NCI-H2107 treated with DMSO at 0.1 percent for 48 hours (cell line): ENCODE data around the gene RHOBTB3.

Experiments used
- DNase-seq: peaks from one replicate; lab custom pipeline; 2025; ENCODE audit not compliant: unreplicated experiment; lab: John Stamatoyannopoulos, UW

The RHOBTB3 gene

GRCh38 chr5:95762652-95763041 is 31.5 kb downstream of the RHOBTB3 start:
- no peak for DNase-seq

GRCh38 chr5:95763941-95764340 is 32.8 kb downstream of the RHOBTB3 start:
- DNase-seq: no peak

DNA sequence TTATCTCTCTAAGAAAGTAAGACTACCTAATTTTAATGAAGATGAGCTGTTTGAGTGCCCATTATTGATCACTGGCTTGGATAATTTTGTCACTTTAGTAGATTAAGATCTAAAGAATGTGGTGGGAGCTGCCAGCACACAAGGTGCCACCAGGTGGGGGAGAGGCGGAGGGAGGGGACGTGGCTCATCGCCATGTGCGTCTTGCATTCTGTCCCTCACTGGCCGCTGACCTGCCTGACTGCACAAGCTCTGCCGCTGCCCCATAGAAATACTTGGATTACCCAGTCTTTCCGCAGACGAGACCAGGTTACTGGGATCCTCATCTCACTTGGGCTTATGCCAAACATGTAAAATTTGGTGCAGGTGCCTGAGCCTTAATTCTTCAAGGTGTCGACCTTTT is 37.6 kb downstream of the RHOBTB3 start:
- no peak for DNase-seq

DNA sequence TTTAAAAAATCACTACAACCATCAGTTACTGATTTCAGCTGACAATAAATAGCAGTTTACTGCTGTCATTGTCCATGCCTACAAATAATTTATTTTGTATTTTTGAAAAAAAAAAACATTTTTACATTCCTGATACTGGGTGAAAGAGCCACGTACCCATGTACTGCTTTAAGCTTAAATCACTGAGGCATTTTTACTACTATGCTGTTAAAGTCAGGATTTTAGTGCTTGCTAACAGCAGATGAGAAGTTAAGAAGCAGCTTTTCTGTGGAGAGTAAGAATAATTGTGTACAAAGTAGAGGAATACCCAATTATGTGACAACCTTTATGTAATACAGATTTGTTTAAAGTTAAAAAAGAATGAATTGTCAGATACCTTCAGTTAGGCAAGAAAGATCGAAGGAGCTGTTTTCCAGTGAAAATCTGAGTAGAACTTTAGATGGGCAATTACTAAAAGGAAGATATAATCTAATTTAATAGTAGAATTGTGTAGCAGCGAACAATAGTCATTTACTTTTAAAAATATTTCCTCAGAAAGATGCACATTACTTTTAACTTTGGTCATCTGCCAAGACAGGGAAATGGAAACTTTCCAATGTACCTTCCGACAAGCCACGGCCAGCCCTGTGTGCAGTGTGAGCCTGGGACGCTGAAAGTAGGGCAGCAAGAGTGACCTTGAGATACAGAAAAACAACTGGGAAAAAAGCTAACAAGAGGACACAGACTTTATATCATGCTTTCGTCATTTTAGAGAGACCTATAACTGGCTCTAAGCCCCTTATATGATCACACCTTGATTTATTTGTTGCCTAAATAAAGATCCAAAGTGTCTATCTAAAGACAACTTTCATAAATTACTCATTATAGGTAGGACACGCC is 39.9 kb downstream of the RHOBTB3 start:
- DNase-seq: no peak

DNA sequence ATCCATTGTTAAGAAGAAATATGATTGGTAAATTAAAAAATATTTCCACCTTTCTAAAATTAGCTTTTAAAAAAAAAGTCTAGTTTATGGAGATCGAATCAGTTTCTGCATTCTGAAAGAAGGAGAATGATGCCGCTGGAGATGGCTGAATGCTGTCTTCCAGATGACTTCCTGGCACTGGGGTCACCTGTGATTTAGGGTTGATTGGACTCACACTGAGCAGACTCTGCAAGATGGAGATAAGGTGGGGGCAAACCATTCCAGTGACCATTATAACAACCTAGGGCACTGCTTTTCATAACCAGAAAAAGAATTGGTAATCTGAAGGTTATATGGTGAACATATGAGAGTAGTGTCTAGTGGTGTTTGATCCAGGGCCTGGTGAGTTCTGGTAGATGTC is 40.8 kb downstream of the RHOBTB3 start:
- no peak for DNase-seq

DNA sequence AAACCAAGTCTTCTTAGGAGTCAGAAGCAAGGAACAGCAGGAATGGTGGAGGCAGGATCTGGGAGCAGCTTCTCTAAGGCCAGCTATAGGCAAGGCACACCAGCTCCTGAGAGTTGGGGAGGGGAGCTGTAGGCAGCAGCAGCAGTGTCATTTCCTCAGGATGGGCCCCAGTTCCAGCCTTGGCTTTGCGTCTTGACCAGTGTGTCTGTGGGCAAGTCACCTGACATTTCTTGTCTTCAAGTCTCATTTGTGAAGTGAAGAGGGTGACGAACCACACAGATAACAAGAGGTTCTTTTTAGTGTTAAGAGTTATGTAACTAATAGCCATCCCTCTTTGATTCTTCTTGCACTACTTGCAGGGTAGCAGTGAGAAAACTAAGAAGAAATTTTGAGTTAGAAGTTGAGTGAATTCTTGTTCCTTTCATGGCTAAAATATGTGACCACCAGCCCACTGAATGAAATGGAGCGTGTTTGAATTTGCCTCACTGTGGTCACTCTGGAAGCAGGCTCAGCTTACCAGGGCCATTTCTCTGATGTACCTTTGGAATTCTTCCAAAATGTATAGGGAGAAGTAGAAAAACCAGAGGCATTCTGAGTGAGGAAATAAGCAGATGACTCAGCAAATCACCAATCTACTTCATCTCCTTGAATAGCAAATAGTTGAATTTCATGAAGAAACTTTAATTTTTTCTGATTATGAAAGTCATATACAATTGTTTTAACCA is 42.4 kb downstream of the RHOBTB3 start:
- no peak for DNase-seq

DNA sequence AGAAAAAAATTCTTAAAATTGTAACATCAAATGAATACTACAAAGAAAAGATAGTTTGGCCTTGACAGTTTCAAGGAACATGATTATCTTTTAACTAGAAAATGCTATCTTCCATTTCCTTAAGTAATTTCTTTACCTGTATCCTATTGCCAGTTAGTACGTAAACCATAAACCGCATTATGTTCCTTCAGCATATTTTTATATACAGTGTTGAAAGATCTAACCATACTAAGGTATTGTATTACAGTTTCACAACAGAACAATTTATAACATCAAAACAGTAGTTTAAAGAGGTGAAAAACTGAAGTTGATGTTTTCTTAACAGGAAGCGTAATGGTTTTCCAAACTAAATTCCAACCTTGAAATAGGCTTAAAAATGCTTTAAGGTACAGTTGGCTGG is 46.3 kb downstream of the RHOBTB3 start:
- no peak for DNase-seq

GRCh38 chr5:95778713-95779436 is 47.7 kb downstream of the RHOBTB3 start:
- DNase-seq: no peak

- DNase-seq: no peak
Observed at GRCh38 chr5:95779611-95780010, 48.5 kb downstream of the RHOBTB3 start.

DNA sequence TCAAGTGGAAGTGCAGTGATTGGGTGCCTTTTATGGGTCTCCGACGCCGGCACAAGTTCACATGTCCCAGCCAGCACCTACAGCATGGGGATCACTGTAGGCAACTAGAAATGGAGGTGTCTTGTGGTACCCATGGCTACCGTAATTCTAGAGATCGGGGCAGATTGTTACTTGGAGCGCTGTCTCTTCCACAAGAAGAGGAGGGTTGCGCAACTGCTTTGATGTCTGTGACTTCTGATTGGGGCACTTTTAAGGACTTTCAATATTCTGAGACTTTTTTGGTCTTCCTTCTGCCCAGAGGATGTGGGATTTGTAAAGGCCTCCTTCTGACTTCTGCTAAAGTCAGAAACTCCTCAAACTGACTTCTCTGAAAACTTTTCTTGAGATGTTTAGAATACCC is 49.5 kb downstream of the RHOBTB3 start:
- DNase-seq: no peak

- DNase-seq: peak; percentile 46
Observed at GRCh38 chr5:95781101-95781583, 50.0 kb downstream of the RHOBTB3 start.

DNA sequence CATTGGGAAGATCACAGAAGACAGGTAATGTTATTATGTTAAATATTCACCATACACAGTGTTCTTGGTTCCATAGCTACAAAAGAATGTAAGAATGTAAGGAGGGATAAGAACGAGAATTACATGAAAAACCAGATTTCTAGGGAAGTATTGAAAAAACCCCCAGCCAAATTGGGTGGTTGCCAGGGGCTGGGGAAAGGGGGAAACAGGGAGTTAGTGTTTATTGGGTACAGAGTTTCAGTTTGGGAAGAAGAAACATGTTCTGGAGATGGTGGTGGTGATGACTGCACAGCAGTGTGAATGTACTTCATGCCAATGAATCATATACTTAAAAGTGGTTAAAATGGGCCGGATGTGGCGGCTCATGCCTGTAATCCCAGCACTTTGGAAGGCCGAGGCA is 51.0 kb downstream of the RHOBTB3 start:
- DNase-seq: no peak

- DNase-seq: no peak
Observed at GRCh38 chr5:95783661-95784060, 52.5 kb downstream of the RHOBTB3 start.

- no peak for DNase-seq
Observed at GRCh38 chr5:95784514-95785302, 53.6 kb downstream of the RHOBTB3 start.

- no peak for DNase-seq
Observed at GRCh38 chr5:95786821-95787418, 55.8 kb downstream of the RHOBTB3 start.

DNA sequence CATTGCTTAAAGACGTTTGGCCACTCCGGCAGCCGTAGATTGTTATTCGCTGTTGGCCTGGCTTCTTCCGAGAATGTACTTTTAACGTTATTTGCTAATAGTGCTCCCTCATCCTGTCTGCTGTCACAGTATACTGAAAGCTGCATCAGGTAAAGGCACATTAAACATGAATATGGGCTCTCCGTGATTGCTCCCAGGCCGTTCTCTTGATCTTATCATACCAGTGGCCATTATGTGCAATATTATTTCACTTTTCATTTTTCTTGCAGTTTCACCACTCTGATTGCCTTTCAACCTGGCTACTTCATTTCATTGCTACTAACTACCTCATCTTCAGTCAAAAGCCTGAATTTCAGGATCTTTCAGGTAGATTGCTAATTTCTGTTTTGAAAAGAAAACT is 57.4 kb downstream of the RHOBTB3 start:
- no peak for DNase-seq

- DNase-seq: no peak
Observed at GRCh38 chr5:95791751-95792150, 60.6 kb downstream of the RHOBTB3 start.

DNA sequence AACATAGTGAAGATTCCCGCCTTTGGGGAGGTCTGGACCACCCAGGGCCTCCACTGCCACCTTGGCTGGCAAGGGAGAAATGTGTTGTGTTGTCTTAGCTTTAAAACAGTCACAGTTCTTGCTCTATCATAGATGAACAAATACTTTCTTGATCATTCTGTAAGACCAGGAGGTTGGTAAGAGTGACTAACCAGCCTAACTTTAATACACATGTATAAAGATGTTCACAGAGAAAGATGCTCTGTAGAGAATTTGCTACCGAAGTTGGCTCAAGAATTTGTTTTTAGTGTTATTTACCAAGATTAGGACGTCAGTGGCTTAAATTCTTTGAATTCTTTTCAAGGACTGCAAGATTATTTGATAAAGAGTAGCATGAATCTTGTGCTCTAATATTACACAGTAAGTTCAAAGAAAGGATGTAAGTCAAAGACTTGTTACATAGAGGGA is 63.0 kb downstream of the RHOBTB3 start:
- no peak for DNase-seq

GRCh38 chr5:95797301-95797700 is 66.2 kb downstream of the RHOBTB3 start:
- no peak for DNase-seq

GRCh38 chr5:95798048-95798447 is 66.9 kb downstream of the RHOBTB3 start:
- DNase-seq: no peak
